ENCODE measurements around the gene IGF2BP1. TPM values are rescaled to one million over a fixed set of nuclear protein-coding genes. Genes with fewer than 3 reads are reported as not detected.
A peak's percentile ranks its signal among the peaks of the same experiment; 100 is the strongest.
"Not testable (repeated sequence)": the region's sequence is repeated elsewhere in the genome, so short reads cannot be mapped to it uniquely, and the experiment has no call there.

IGF2BP1 gene
- total RNA-seq, 1 experiment from 2014 or later = 0.02 TPM

- no peak for TF ChIP-seq CTCF (IDR thresholded peaks at IDR 0.05; ENCODE audit: unreplicated experiment)
- H3K36me3 Mint-ChIP-seq (ENCODE audit: insufficient read depth, unreplicated experiment) = no peaks in the 10 kb centered on the region
- intact Hi-C loops (cut with micrococcal nuclease) = no loop called here
- no peaks in the 10 kb centered on the region for H3K9me3 Mint-ChIP-seq (ENCODE audit: unreplicated experiment)
- no peak overlapping the region for H3K27ac Mint-ChIP-seq (ENCODE audit: low read depth, unreplicated experiment)
- peaks cover 5% of the 10 kb centered on the region for H3K4me1 Mint-ChIP-seq (ENCODE audit: insufficient read depth, unreplicated experiment)
- DNase-seq (ENCODE audit: unreplicated experiment) = peak; percentile 32
- H3K27me3 Mint-ChIP-seq (ENCODE audit: insufficient read depth, unreplicated experiment) = no peaks in the 10 kb centered on the region
- BruUV-seq (replicated peaks) = no TSS peak
- ChIA-PET CTCF (interaction anchor here (0.6 kb wide), 1 partner anchor 106 kb away, joined by 3 read pairs; no protein-coding TSS in a partner anchor), POLR2A (no interaction called here)
- no peak overlapping the region for H3K4me3 Mint-ChIP-seq (ENCODE audit: unreplicated experiment)
Observed at GRCh38 chr17:49022391-49022941, 25.3 kb downstream of the IGF2BP1 start.

GRCh38 chr17:49024523-49024922, 27.3 kb downstream of the IGF2BP1 start:
- intact Hi-C loops (cut with micrococcal nuclease) = no loop called here
- ChIA-PET POLR2A (no interaction called here), CTCF (no interaction called here)
- no peak for TF ChIP-seq CTCF (IDR thresholded peaks at IDR 0.05; ENCODE audit: unreplicated experiment)
- Mint-ChIP-seq H3K4me1 (ENCODE audit: insufficient read depth, unreplicated experiment) (peaks cover 5% of the 10 kb centered on the region), H3K27ac (ENCODE audit: low read depth, unreplicated experiment) (no peak overlapping the region), H3K4me3 (ENCODE audit: unreplicated experiment) (no peak overlapping the region), H3K27me3 (ENCODE audit: insufficient read depth, unreplicated experiment) (no peaks in the 10 kb centered on the region), H3K36me3 (ENCODE audit: insufficient read depth, unreplicated experiment) (no peaks in the 10 kb centered on the region), H3K9me3 (ENCODE audit: unreplicated experiment) (no peaks in the 10 kb centered on the region)
- no peak for DNase-seq (ENCODE audit: unreplicated experiment)
- no TSS peak for BruUV-seq (replicated peaks)

GRCh38 chr17:49026447-49026846, 29.3 kb downstream of the IGF2BP1 start:
- not testable (repeated sequence) for H3K27ac Mint-ChIP-seq (ENCODE audit: low read depth, unreplicated experiment)

GRCh38 chr17:49028271-49028670, 31.1 kb downstream of the IGF2BP1 start:
- H3K27ac Mint-ChIP-seq (ENCODE audit: low read depth, unreplicated experiment) = no peak overlapping the region
- intact Hi-C loops (cut with micrococcal nuclease) = no loop called here
- H3K27me3 Mint-ChIP-seq (ENCODE audit: insufficient read depth, unreplicated experiment) = no peaks in the 10 kb centered on the region
- TF ChIP-seq CTCF (IDR thresholded peaks at IDR 0.05; ENCODE audit: unreplicated experiment) = no peak
- CTCF ChIA-PET = interaction anchor here (0.5 kb wide), 1 partner anchor 1124 kb away, joined by 4 read pairs; no protein-coding TSS in a partner anchor
- POLR2A ChIA-PET = interaction anchor here (1.0 kb wide), 1 partner anchor 11 kb away, joined by 4 read pairs; no protein-coding TSS in a partner anchor
- BruUV-seq (replicated peaks) = no TSS peak
- H3K9me3 Mint-ChIP-seq (ENCODE audit: unreplicated experiment) = no peaks in the 10 kb centered on the region
- peaks cover 7% of the 10 kb centered on the region for H3K4me1 Mint-ChIP-seq (ENCODE audit: insufficient read depth, unreplicated experiment)
- H3K36me3 Mint-ChIP-seq (ENCODE audit: insufficient read depth, unreplicated experiment) = no peaks in the 10 kb centered on the region
- DNase-seq (ENCODE audit: unreplicated experiment) = no peak
- no peak overlapping the region for H3K4me3 Mint-ChIP-seq (ENCODE audit: unreplicated experiment)

More at GRCh38 chr17:49026447-49026846, 29.3 kb downstream of the IGF2BP1 start:
- H3K4me3 Mint-ChIP-seq (ENCODE audit: unreplicated experiment); DNase-seq (ENCODE audit: unreplicated experiment); intact Hi-C loops (cut with micrococcal nuclease); BruUV-seq (replicated peaks); CTCF ChIA-PET; H3K9me3 Mint-ChIP-seq (ENCODE audit: unreplicated experiment); H3K4me1 Mint-ChIP-seq (ENCODE audit: insufficient read depth, unreplicated experiment); H3K36me3 Mint-ChIP-seq (ENCODE audit: insufficient read depth, unreplicated experiment); H3K27me3 Mint-ChIP-seq (ENCODE audit: insufficient read depth, unreplicated experiment): not testable (repeated sequence)
- POLR2A ChIA-PET = interaction anchor here (0.6 kb wide), 1 partner anchor 9 kb away, joined by 7 read pairs; no protein-coding TSS in a partner anchor
